ENCODE results near the gene STK4.

The STK4 gene

GRCh38 chr20:45112754-45113153, 146.4 kb downstream of the STK4 start:
- no peak for DNase-seq (ENCODE audit: low read depth)
- no peak overlapping the region for H3K4me3 ChIP-seq (ENCODE audit: low read depth, low read length)
- TF ChIP-seq CTCF (conservative IDR thresholded peaks at IDR 0.05; ENCODE audit: low read depth, low read length): no peak

GRCh38 chr20:45113865-45114264, 147.6 kb downstream of the STK4 start:
- TF ChIP-seq CTCF (conservative IDR thresholded peaks at IDR 0.05; ENCODE audit: low read depth, low read length): no peak
- DNase-seq (ENCODE audit: low read depth): no peak

GRCh38 chr20:45114465-45115385, 148.4 kb downstream of the STK4 start, which contains the start of gene WFDC5:
Gene WFDC5 (minus strand): TSS chr20:45115174. CDS start chr20:45115083, 91 bp downstream.
- H3K4me3 ChIP-seq (ENCODE audit: low read depth, low read length): no peak within 1 kb of the TSS
- DNase-seq (ENCODE audit: low read depth): no peak
- TF ChIP-seq CTCF (conservative IDR thresholded peaks at IDR 0.05; ENCODE audit: low read depth, low read length): no peak

More at GRCh38 chr20:45113865-45114264, 147.6 kb downstream of the STK4 start:
- H3K4me3 ChIP-seq (ENCODE audit: low read depth, low read length): no peak overlapping the region

GRCh38 chr20:45115386-45115774, 149.1 kb downstream of the STK4 start:
- no peak for DNase-seq (ENCODE audit: low read depth)
- H3K4me3 ChIP-seq (ENCODE audit: low read depth, low read length): no peak overlapping the region
- no peak for TF ChIP-seq CTCF (conservative IDR thresholded peaks at IDR 0.05; ENCODE audit: low read depth, low read length)

- no peak for DNase-seq (ENCODE audit: low read depth)
- no peak for TF ChIP-seq CTCF (conservative IDR thresholded peaks at IDR 0.05; ENCODE audit: low read depth, low read length)
Observed at GRCh38 chr20:45115829-45116228, 149.5 kb downstream of the STK4 start.

GRCh38 chr20:45117581-45117980, 151.3 kb downstream of the STK4 start:
- TF ChIP-seq CTCF (conservative IDR thresholded peaks at IDR 0.05; ENCODE audit: low read depth, low read length): no peak
- no peak for DNase-seq (ENCODE audit: low read depth)
- no peak overlapping the region for H3K4me3 ChIP-seq (ENCODE audit: low read depth, low read length)

More at GRCh38 chr20:45115829-45116228, 149.5 kb downstream of the STK4 start:
- H3K4me3 ChIP-seq (ENCODE audit: low read depth, low read length): no peak overlapping the region

All from choroid plexus epithelial cell (primary cell).